T-helper 1 cell treated with Interleukin-12 subunit alpha and Interleukin-12 subunit beta and Interleukin-4 antibody, amounts not matched to agents 30 ng/mL and 1 ng/mL, for 36 hours (primary cell): Measurements from ENCODE around the gene CLCN1. TPM values are rescaled to one million over a fixed set of nuclear protein-coding genes. Genes with fewer than 3 reads are reported as not detected.
"Not testable (repeated sequence)": the region's sequence is repeated elsewhere in the genome, so short reads cannot be mapped to it uniquely, and the experiment has no call there.

ENCODE experiments used
- intact Hi-C: fragments of 100-400 bp; cut with micrococcal nuclease; formaldehyde crosslinking; loops from one replicate; pipeline ENCODE4 v1.15.1; 2024
- total RNA-seq: library from RNA; stranded (reverse); gene quantifications from 2 replicates; pipeline ENCODE4 v1.2.3, GENCODE V29; 2022

The CLCN1 gene
- total RNA-seq, 1 donor from 2014 or later, result 0.07 TPM

- intact Hi-C loops, result loop anchor here (10.0 kb wide), 2 partner anchors 1432 to 1678 kb away; partner anchors contain the start of genes DENND11 and WEE2
Measured at GRCh38 chr7:143382791-143383641, 67.1 kb downstream of the CLCN1 start.

DNA sequence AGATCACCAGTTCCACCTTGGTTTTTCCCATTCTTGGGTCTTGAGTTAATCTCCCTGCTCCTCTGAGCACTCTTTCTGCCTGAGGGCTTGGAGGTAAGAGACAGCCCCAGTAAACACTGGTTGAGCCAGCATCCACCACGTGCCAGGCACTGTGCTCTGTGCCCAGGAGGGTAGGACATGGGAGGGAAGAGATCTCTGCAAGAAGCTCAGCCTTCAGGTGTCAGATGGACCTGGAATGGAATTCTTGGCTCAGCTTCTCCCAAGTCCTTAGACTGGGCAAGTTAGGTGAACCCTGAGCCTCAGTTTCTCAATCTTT is 67.7 kb downstream of the CLCN1 start:
- intact Hi-C loops, result loop anchor here (10.0 kb wide), 2 partner anchors 1431 to 1679 kb away; partner anchors contain the start of genes DENND11 and WEE2

- intact Hi-C loops, result loop anchor here (1.0 to 10.0 kb wide), 3 partner anchors 23 to 1679 kb away; partner anchors contain the start of genes DENND11 and WEE2
Measured at GRCh38 chr7:143384148-143384547, 68.2 kb downstream of the CLCN1 start.

DNA sequence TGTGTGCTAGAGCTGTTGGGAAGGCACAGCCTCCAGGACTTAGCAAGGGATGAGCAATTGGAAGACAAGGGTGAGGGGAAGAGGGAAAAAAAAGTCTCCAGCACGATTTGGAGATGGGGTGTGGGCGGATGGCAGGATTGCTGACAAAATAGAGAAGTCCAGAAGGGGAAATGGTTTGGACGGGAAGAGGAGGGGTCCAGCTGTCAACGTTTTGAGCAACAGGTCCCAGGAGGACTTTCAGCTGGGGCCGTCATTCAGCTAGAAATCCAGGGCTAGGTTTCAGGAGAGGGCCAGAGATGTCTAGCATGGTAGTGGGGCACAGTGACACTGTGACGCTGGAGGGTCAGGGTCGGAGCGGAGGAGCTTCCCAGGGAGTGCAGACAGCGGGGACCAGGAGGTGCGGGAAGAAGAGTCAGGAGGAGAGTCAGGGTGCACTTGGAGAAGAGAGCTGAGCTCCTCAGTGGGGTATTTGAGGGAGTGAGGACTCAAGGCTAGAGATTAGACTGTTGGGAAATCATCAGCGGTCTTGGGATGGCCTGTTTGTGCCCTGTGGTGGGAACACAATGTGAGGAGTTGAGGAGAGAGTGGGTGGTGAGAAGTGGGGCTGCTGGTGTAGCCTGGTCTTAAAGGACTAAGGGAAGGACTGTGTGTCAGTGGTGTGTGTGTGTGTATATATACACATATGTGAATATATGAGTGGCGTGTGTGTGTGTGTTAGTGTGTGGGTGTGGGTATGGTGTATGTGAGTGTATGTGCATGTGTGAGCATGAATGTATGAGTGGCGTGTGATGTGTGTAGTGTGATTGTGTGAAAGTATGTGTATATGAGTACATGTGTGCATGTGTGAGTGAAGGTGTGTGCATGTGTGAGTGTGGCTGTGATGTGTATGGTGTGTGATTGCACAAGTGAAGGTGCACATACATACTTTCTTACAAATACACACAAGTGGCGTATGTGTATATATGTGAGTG is 69.0 kb downstream of the CLCN1 start:
- intact Hi-C loops, result loop anchor here (1.0 to 10.0 kb wide), 3 partner anchors 22 to 1680 kb away; partner anchors contain the start of genes DENND11 and WEE2

DNA sequence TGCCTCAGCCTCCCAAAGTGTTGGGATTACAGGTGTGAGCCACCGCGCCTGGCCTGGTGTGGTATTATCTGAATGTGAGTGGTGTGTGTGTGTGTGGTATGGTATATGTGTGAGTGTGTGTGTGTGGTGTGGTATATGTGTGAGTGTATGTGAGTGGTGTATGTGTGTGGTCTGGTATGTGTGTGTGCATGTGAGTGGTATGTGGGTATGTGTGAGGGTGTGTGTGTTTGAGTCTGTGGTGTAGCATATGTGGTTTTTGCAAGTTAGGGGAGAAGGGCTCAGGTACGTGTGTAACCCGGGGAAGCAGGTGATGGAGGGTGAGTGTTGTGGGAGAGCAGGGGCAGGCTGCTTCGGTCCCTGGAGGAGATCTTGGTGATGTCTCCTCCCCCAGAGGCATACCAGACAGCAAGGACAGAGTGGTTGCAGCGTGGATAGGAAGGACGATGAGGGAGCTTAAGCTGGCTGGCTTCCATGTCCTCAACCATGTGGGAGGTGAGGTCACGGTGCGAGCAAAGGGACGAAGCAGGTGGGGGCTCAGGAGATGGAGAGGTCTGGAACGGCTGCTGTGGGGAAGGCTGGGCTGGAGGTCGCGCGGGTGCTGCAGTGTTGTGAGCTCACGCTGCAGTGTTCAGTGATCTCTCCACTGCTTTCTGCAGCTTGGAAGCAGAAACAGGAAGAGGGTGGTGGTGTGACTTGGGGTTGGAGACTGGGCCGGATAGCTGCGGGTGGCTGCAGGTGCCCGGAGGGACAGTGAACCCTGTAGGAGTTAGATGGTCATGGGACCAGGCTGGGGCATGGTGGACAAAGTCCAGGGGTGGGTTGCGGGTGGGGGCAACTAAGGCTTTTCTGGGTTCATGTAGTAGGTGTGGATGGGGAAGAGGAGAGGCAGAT is 70.2 kb downstream of the CLCN1 start:
- intact Hi-C loops, result loop anchor here (10.0 kb wide), 2 partner anchors 1429 to 1681 kb away; partner anchors contain the start of genes DENND11 and WEE2

DNA sequence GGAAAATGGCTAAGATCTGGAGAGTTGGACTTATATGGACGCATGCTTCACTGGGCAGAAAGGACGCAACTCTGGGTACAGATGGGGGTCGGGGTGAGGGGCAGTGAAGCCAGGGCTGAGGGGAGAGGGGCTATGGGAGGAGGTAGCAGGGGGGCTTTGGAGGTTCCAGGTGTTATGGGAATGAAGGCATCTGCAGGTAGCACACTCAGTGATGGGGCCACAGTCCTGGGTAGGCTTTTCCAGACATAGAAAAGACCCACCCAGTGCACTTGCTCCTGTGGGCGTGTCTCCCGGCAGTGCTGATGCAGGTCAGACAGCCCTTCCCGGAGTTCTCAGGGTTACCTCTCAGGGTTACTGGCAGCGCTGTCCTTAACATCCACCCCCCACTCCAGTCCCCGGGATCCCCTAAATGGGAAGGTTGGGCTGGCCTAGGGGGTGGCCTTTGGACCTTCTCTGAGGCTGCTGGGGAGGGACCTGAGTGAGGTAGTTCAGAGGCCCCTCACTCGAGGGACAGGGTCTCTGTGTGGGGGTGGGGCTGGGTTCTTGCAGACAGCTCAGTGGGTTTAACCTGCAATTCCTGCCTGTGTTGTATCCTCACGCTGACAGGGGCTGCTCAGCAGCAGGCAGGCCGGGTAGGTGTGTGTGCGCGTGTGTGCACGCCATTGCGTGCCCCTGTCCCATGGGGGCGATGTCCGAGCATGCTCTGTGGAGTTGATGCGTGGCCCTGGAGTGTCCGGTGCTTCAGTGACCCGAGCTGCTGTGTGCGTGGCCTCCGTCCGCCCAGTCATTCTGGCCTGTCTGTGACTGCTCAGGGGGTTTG is 71.5 kb downstream of the CLCN1 start:
- intact Hi-C loops, result loop anchor here (10.0 kb wide), 2 partner anchors 1427 to 1683 kb away; partner anchors contain the start of genes DENND11 and WEE2

DNA sequence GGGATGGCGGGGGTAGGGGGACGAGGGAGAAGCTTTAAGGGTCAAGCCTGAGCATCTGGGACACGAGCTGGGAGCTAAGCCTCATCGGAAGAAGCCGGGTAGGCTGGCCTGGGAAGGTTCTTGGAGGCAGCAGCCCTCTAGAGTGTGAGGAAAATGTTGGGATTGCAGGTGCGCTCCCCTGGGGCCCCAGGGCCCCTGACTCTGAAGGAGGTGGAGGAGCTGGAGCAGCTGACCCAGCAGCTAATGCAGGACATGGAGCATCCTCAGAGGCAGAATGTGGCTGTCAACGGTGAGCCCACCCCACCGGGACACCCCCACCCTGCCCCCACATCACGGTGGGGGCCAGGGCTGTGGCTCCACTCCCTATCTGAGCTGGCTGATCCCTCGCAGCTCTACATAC is 72.1 kb downstream of the CLCN1 start:
- intact Hi-C loops, result loop anchor here (10.0 kb wide), 2 partner anchors 1427 to 1683 kb away; partner anchors contain the start of genes DENND11 and WEE2

DNA sequence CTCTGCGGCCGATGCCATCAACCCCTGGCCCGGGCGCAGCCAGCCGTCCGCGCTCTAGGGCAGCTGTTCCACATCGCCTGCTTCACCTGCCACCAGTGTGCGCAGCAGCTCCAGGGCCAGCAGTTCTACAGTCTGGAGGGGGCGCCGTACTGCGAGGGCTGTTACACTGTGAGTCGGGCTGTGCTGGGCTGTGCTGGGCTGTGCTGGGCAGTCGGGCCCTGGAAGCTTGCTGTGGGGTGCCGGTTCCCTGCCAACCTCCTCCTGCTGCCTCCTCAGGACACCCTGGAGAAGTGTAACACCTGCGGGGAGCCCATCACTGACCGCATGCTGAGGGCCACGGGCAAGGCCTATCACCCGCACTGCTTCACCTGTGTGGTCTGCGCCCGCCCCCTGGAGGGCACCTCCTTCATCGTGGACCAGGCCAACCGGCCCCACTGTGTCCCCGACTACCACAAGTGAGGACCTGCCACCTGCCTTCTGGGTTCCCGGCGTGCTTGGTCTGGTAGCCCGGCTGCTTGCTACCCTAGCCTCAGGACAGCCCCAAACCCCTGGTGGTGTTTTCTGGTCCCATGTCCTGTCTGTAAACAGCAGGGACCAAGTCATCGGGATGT is 72.7 kb downstream of the CLCN1 start:
- intact Hi-C loops, result loop anchor here (10.0 kb wide), 2 partner anchors 1426 to 1684 kb away; partner anchors contain the start of genes DENND11 and WEE2

GRCh38 chr7:143389316-143390103 is 73.6 kb downstream of the CLCN1 start:
- intact Hi-C loops, result loop anchor here (10.0 kb wide), 2 partner anchors 1425 to 1685 kb away; partner anchors contain the start of genes DENND11 and WEE2

- intact Hi-C loops, result no loop called here
Measured at GRCh38 chr7:143390104-143390772, 74.3 kb downstream of the CLCN1 start.

DNA sequence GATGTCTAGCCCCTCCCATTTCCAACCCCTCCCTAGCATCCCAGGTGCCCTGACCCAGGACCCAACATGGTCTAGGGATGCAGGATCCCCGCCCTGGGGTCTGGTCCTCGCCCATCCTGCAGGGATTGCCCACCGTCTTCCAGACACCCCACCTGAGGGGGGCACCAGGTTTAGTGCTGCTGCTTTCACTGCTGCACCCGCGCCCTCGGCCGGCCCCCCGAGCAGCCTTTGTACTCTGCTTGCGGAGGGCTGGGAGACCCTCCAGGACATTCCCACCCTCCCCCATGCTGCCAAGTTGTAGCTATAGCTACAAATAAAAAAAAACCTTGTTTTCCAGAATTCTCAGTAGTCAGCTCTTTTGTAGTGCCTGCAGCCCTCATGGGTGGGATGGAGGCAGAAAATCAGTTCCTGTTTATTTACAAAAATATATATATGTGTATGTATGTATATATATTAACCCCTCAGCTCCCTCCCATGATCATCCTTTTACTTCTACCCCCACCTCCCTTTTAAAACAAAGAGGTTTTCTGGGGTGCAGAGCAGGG is 74.9 kb downstream of the CLCN1 start:
- intact Hi-C loops, result no loop called here

DNA sequence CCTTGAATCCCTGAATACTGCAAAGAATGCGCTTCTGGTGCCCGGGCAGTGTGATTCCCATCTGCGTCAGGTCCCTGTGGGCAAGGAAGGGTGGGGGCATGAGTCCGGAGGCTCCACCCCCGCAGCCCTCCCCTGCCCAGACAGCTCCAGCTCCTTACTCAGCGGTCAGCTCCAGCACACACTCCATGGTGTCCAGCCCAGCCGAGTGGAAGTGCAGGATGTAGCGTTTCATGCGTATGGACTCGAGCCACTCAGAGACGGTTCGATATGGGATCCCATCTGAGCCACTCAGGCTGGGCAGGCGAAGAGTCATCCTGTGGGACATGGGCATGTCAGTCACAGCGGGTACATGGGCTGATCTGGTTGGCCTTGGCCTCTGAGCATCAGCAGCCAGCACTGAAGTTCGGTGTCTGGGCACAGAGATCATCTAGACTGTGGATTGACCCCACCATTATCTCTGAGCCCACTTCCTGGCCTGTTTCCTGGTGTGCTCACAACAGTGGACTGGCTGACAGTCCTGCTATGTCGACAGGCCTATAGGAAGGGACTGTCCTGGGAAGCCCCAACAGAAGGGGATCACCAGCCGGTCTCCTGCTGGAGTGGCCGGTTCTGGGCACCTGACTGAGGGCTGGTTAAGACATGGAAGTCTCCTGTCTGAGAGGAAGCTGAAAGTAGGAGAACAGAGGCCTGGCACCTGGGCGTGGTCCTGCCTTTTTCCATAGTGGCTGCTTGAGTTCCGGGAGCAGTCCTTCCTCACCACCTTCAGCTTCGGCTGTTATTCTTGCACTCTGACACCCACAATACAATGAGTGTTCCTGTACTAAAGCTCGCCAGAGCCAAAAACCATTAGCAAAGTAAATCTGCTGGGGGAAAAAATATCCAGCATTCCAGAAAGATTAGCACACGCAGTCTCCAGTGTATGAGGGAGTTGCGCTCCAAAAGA is 75.8 kb downstream of the CLCN1 start:
- intact Hi-C loops, result no loop called here

GRCh38 chr7:143392427-143392826 is 76.5 kb downstream of the CLCN1 start:
- intact Hi-C loops, result not testable (repeated sequence)

DNA sequence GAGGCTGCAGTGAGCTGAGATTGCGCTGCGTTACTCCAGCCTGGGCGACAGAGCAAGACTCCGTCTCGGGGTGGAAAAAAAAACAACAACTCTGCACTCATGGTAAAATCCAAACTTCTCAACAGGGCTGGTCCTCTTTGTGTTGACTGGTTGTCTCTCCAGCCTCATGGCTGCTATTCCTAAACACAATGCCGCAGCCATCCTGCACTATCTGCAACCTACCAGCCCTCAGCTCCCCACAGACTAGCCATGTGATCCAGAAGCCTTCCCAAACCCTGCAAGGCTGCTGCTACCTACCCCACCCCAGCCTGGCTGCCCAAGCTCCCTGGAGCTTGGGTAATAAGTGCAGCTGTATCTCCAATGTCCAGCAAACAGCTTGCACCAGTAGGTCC is 77.0 kb downstream of the CLCN1 start:
- intact Hi-C loops, result no loop called here

DNA sequence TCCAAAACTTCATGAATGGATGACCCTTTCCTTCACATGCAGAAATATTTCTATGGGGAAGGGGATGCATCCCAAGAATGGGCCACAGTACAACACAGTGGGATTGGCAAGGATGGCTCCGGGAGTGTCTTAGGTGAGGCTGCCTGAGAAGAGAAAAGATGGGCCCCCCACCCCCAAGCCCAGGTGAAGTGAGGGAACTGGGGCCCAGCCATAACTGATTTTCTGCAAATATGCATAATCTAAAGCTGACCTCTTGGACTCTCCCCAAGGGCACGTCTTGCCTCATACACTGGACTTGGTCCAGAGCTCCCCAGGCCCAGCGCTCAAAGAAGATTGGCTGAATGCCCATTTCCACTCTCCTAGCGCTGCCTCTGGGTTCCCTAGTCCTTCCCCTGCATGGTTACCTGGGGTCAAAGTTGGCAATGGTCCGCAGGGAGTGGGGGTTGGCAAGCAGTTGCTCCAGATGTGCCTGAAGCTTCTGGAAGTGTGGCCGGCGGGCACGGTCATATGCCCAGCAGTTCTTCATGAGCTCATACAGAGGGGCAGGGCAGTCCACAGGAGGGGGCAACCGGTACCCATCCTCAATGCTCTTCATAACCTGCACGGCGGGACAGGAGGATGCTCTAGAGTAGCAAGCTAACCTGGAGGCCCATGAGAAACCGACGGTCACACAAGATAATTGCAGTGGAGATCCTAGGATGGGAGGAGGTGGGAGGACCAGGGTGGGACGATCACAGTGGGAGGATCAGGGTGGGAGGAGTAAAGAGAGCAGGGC is 77.5 kb downstream of the CLCN1 start:
- intact Hi-C loops, result no loop called here
